Endothelial cell of umbilical vein (primary cell): ENCODE measurements around the gene SLC35G6. TPM values are rescaled to one million over a fixed set of nuclear protein-coding genes. Genes with fewer than 3 reads are reported as not detected.

ENCODE experiments used
- BruUV-seq: library from RNA; stranded (reverse); fragments of 400-500 nt; replicated peaks from 2 replicates; lab custom pipeline; 2021; lab: Mats Ljungman, UMichigan
- CTCF ChIA-PET: fragments of 300-600, 350-600 bp; sonication (Branson Sonifier 250); formaldehyde crosslinking; loops from one replicate; lab custom pipeline; 2021; ENCODE audit warnings: antibody characterized with exemption, inconsistent platforms; lab: Charles Lee
- POLR2A ChIA-PET: fragments of 300-600, 350-600 bp; sonication (Branson Sonifier 250); formaldehyde crosslinking; loops from one replicate; lab custom pipeline; 2021; ENCODE audit warnings: antibody characterized with exemption, inconsistent platforms; lab: Charles Lee
- DNase-seq: peaks from one replicate; pipeline ENCODE4 v3.0.0-alpha.2; 2011; ENCODE audit warnings: low read depth, low spot score
- FAIRE-seq: peaks from 2 replicates; lab custom pipeline; 2011; peaks lifted over from hg19 to GRCh38; lab: Jason Lieb, UNC
- H2AFZ ChIP-seq: 2 replicates; pipeline ENCODE4 v1.6.0; 2012; ENCODE audit warnings: low read depth, low read length, control low read depth, inconsistent platforms
- H3K27ac ChIP-seq: 2 replicates; pipeline ENCODE4 v1.5.1; 2011; ENCODE audit warnings: low read depth, mild to moderate bottlenecking, control low read depth, low read length, moderate library complexity; ENCODE audit not compliant: insufficient read depth
- H3K27me3 ChIP-seq, 2 experiments: 2 replicates each; pipeline versions ENCODE4 v1.6.0 to v1.6.1; 2011; ENCODE audit warnings: low read length in 2 of 2, mixed read lengths in 1 of 2; ENCODE audit not compliant: control insufficient read depth in 2 of 2, insufficient read depth in 2 of 2
- H3K36me3 ChIP-seq, 2 experiments: 2 replicates in 1 of 2; 3 replicates in 1 of 2; pipeline ENCODE4 v1.5.1; 2011; ENCODE audit warnings: low read length in 2 of 2, mild to moderate bottlenecking in 1 of 2, moderate library complexity in 1 of 2; ENCODE audit not compliant: control insufficient read depth in 2 of 2, insufficient read depth in 2 of 2; ENCODE audit errors: extremely low read depth in 1 of 2
- H3K4me1 ChIP-seq: 3 replicates; pipeline ENCODE4 v1.5.1; 2011; ENCODE audit warnings: mild to moderate bottlenecking, low read length; ENCODE audit not compliant: control insufficient read depth, insufficient read depth; ENCODE audit errors: extremely low read depth
- H3K4me2 ChIP-seq: 2 replicates; pipeline ENCODE4 v1.6.1; 2011; ENCODE audit warnings: low read length, control low read depth, mixed read lengths; ENCODE audit not compliant: insufficient read depth
- H3K4me3 ChIP-seq, 3 experiments: fragments of 200-600 bp in 1 of 3; sonication (generic), shearing (Covaris generic) in 1 of 3; replicated peaks in 1 of 3; 2 replicates each; pipeline ENCODE4 v1.5.1; 2011 to 2016; ENCODE audit warnings: control low read depth in 3 of 3, low read length in 3 of 3, mild to moderate bottlenecking in 2 of 3, inconsistent platforms in 1 of 3, low read depth in 1 of 3, moderate library complexity in 1 of 3; ENCODE audit not compliant: insufficient read depth in 1 of 3
- H3K79me2 ChIP-seq: 2 replicates; pipeline ENCODE4 v1.6.0; 2012; ENCODE audit warnings: low read length, inconsistent platforms; ENCODE audit not compliant: control insufficient read depth, insufficient read depth
- H3K9ac ChIP-seq: replicated peaks from 2 replicates; pipeline ENCODE3; 2011; ENCODE audit warnings: low read length, control low read depth; ENCODE audit not compliant: insufficient read depth; ENCODE audit errors: extremely low read depth
- H3K9me1 ChIP-seq: replicated peaks from 3 replicates; pipeline ENCODE4 v1.6.0; 2011; ENCODE audit warnings: mild to moderate bottlenecking, low read length; ENCODE audit not compliant: control insufficient read depth, insufficient read depth; ENCODE audit errors: extremely low read depth
- H3K9me3 ChIP-seq: replicated peaks from 2 replicates; pipeline ENCODE4 v1.5.1; 2012; ENCODE audit warnings: low read length, inconsistent platforms; ENCODE audit not compliant: control insufficient read depth, insufficient read depth
- H4K20me1 ChIP-seq: replicated peaks from 2 replicates; pipeline ENCODE3; 2011; ENCODE audit warnings: mild to moderate bottlenecking, low read length; ENCODE audit not compliant: control insufficient read depth, insufficient read depth; ENCODE audit errors: extremely low read depth
- EZH2 ChIP-seq: IDR thresholded peaks from 2 replicates; pipeline ENCODE4 v1.6.1; 2012; ENCODE audit warnings: borderline replicate concordance, low read depth, mild to moderate bottlenecking, moderate library complexity, low read length, inconsistent platforms; ENCODE audit not compliant: severe bottlenecking
- FOS ChIP-seq: IDR thresholded peaks from 2 replicates; pipeline ENCODE4 v1.6.1; 2011; ENCODE audit warnings: mild to moderate bottlenecking, low read length, moderate library complexity, borderline replicate concordance; ENCODE audit not compliant: insufficient read depth
- GATA2 ChIP-seq: IDR thresholded peaks from 2 replicates; pipeline ENCODE4 v1.7.0; 2011; ENCODE audit warnings: low read depth, mild to moderate bottlenecking, moderate library complexity, mixed read lengths, low read length; ENCODE audit not compliant: insufficient read length, insufficient read depth
- JUN ChIP-seq: IDR thresholded peaks from 2 replicates; pipeline ENCODE4 v1.6.1; 2011; ENCODE audit warnings: borderline replicate concordance, low read depth; ENCODE audit not compliant: insufficient read length, insufficient read depth
- MAX ChIP-seq: IDR thresholded peaks from 2 replicates; pipeline ENCODE4 v1.6.1; 2011; ENCODE audit not compliant: insufficient read depth, insufficient read length
- MYC ChIP-seq: IDR thresholded peaks from one replicate; pipeline ENCODE4 v1.6.1; 2011; ENCODE audit warnings: mild to moderate bottlenecking, low read depth, low read length
- POLR2A ChIP-seq: IDR thresholded peaks from 2 replicates; pipeline ENCODE4 v1.6.1; 2012; ENCODE audit warnings: low read depth, mild to moderate bottlenecking, control low read depth, low read length
- POLR2AphosphoS5 ChIP-seq: IDR thresholded peaks from 2 replicates; pipeline ENCODE4 v1.6.1; 2012; ENCODE audit warnings: low read depth, mild to moderate bottlenecking, control low read depth, low read length, moderate library complexity; ENCODE audit not compliant: insufficient read depth
- dilution Hi-C: fragments of 300-500 bp; cut with MboI; formaldehyde crosslinking; loops from one replicate; pipeline ENCODE4 v1.15.0; 2019; ENCODE audit warnings: low sequenced_read_pairs; ENCODE audit not compliant: extremely low pct_ligation_motif_present
- intact Hi-C: fragments of 100-400 bp; cut with micrococcal nuclease; formaldehyde crosslinking; loops from one replicate; pipeline ENCODE4 v1.10.0; 2022
- polyA plus RNA-seq, 4 experiments: library from polyadenylated mRNA; depleted of rRNA in 3 of 4; stranded (reverse) in 3 of 4; unstranded in 1 of 4; fragments of >200 nt; gene quantifications; 2 replicates each; pipeline versions ENCODE4 v1.2.1 to v1.2.3, GENCODE V29; 2011 to 2012; ENCODE audit warnings: missing spikeins in 1 of 4
- total RNA-seq: library from RNA; stranded (reverse); gene quantifications from 2 replicates; pipeline ENCODE4 v1.2.3, GENCODE V29; 2021
- TF ChIP-seq, protein P1 (sequence below), 2 donors: IDR thresholded peaks; 1 replicate in 1 of 2; 2 replicates in 1 of 2; pipeline ENCODE4 v1.5.1; 2011; ENCODE audit warnings: low read length in 2 of 2, mild to moderate bottlenecking in 2 of 2, moderate library complexity in 2 of 2, control low read depth in 1 of 2, inconsistent platforms in 1 of 2, low read depth in 1 of 2; ENCODE audit not compliant: insufficient read depth in 1 of 2; ENCODE audit errors: extremely low read depth in 1 of 2

SLC35G6 gene
- total and polyA plus RNA-seq, 2 donors (not counting 3 experiments of a cell fraction or from before 2014, with no cell fraction given) = not detected

- no peak overlapping the region for H3K27ac ChIP-seq
- ChIA-PET CTCF (interaction anchor here (1.0 to 3.5 kb wide), 5 partner anchors 21 to 152 kb away, joined by 3 to 29 read pairs (median 7); partner anchors contain the start of genes SENP3 and TNFSF13), POLR2A (no interaction called here)
- DNase-seq = no peak
- H3K79me2 ChIP-seq = no peaks in the 10 kb centered on the region
- no peak for FAIRE-seq
- H4K20me1 ChIP-seq = no peaks in the 10 kb centered on the region
- H3K9me1 ChIP-seq = no peaks in the 10 kb centered on the region
- no peak overlapping the region for H3K4me2 ChIP-seq
- H3K27me3 ChIP-seq = no peaks in the 10 kb centered on the region
- no peak for TF ChIP-seq POLR2AphosphoS5
- TF ChIP-seq FOS = no peak
- no peak for TF ChIP-seq GATA2
- TF ChIP-seq MAX = no peak
- TF ChIP-seq, protein P1, sequence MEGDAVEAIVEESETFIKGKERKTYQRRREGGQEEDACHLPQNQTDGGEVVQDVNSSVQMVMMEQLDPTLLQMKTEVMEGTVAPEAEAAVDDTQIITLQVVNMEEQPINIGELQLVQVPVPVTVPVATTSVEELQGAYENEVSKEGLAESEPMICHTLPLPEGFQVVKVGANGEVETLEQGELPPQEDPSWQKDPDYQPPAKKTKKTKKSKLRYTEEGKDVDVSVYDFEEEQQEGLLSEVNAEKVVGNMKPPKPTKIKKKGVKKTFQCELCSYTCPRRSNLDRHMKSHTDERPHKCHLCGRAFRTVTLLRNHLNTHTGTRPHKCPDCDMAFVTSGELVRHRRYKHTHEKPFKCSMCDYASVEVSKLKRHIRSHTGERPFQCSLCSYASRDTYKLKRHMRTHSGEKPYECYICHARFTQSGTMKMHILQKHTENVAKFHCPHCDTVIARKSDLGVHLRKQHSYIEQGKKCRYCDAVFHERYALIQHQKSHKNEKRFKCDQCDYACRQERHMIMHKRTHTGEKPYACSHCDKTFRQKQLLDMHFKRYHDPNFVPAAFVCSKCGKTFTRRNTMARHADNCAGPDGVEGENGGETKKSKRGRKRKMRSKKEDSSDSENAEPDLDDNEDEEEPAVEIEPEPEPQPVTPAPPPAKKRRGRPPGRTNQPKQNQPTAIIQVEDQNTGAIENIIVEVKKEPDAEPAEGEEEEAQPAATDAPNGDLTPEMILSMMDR (IDR thresholded peaks at IDR 0.05; ENCODE audit: extremely low read depth in 1 of 2, insufficient read depth in 1 of 2, low read depth in 1 of 2, low read length in 2 of 2) = no peak
- TF ChIP-seq POLR2A = no peak
- no peak for TF ChIP-seq EZH2
- no peak for TF ChIP-seq MYC
- TF ChIP-seq JUN = no peak
- H3K4me3 ChIP-seq = no peak overlapping the region
- peaks cover 20 to 60% of the 10 kb centered on the region in 2 experiments for H3K36me3 ChIP-seq
- no peak overlapping the region for H2AFZ ChIP-seq
- no TSS peak for BruUV-seq
- intact Hi-C loops = no loop called here
- dilution Hi-C loops = no loop called here
- H3K9me3 ChIP-seq = no peaks in the 10 kb centered on the region
- no peaks in the 10 kb centered on the region for H3K4me1 ChIP-seq
- H3K9ac ChIP-seq = no peak overlapping the region
These were observed 26.9 kb downstream of the SLC35G6 start for GRCh38 chr17:7508145-7508544.
